ENCODE data around the gene USP13.
"Not testable (repeated sequence)": the region's sequence is repeated elsewhere in the genome, so short reads cannot be mapped to it uniquely, and the experiment has no call there.

USP13 gene

DNA sequence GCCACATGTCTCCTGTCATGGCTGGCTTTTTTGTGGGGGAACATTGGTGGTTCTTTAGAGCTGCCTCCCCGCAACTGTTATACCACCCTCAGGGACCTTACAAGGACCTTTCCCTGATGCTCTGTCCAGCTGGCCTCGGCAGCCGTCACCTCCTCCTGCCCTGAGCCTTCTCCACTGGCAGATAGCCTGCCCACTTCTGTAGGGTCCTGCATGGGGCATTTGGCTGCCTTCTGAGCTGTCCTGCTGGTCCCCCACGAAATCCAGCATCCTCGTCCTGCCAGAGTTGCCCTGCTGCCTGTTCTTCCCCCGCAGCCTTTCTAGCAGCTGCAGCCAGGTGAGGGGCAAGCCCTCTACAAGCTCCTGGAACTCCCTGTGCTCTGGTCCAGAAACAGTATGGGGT lies 86.2 kb downstream of the USP13 start:
- no peak for DNase-seq

DNA sequence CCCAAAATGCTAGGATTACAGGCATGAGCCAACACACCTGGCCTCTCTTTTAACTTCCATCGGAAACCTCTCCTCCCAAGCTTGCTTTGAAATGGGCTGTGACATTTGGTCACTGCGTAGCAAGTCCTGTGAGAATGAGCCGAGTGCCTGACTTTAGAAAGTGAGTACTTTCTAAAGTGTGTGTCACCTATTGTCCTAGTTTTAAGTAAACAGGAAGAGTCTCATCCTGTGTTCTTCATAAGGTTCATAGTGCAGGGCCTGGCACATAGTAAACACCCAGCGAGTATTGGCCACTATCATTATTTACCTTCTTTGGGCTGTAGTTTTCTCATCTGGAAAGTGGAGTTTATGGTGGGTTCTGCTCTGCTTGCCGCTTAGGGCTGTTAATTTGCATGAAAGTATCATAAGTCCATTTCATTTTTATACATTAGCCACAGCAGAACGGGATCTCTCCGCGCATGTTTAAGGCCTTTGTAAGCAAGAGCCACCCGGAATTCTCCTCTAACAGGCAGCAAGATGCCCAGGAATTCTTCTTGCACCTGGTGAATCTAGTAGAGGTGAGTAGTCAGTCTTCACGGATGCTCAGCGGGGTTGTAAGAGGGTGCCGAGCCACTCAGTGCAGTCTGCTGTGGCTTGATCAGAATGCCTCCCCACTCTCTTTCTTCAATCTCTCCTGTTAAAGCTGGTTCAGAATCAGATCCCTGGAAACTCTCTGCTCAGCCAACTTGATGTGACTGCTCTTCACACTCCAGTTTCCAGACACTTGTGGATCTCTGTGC lies 87.2 kb downstream of the USP13 start:
- no peak for DNase-seq

DNA sequence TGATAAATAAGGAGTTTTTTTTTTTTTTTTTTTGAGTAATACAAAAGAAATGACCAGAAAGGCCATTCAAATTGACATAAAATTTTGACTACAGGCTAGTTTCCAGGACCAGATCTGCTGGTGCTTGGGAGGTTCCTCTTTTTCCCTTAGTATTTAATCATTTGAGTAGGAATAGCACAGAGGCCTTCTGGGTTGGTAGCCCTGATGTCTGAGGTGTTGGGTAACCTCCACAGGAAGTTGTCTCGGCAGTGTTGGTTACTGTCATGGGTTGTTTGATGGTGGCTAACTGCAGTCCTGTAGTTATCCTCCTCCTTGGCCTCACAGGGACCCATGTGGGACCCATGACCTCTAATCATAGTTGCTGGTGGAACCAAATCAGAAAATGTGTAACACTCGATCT lies 91.1 kb downstream of the USP13 start:
- no peak for DNase-seq

DNA sequence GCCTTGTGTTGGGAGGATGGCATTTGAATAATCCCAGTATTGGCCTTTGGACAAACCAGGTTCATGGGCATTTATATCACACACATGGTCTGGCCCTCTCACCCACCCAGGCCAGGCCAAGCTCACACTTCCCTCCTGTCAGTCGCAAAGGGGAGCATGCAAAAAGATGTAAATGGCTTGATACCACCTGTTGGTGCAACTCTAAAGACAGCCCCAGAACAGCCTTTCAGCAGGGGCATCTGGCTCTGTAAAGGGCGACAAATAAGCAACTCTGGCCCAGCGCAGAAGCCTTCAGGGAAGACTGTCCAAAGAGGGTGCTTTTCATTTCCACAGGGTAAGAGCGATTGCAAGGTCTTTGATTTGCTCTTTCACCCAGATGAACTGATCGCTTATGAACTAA lies 91.8 kb downstream of the USP13 start:
- DNase-seq = no peak

DNA sequence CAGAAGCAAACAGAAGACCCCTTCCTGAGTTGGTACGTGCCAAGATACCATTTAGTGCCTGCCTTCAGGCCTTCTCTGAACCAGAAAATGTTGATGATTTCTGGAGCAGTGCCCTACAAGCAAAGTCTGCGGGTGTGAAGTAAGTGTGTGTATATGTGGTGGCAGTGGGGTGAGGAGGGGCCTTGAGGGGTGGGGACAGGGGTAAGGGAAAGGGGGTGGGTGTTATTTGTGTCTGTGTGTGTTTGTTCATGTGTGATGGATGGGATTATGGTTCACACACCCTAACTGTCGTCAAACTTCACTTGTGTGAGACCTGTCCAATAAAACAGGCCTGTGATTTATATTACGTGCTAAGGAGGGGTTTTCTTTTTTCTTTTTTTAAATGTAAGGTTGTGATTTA lies 92.2 kb downstream of the USP13 start:
- DNase-seq = no peak

DNA sequence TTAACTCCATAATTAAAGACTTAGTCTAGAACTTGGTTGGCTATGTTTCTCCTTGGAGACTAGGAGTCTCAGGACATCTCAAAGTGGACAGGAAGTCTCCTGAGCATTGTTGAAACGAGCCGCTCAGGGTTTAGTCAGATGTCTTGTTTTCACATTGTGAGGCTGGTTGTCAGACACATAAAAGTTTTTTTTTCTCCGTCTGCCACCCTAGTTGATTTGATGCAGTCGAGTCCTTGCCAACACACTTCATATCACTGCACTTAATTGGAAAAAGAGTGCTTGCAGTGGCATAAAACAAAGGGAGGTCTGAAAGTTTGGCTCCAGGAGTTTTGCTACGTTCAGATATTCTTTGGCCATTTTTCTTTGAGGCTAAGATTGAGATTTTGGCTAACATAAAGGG lies 92.9 kb downstream of the USP13 start:
- no peak for DNase-seq

DNA sequence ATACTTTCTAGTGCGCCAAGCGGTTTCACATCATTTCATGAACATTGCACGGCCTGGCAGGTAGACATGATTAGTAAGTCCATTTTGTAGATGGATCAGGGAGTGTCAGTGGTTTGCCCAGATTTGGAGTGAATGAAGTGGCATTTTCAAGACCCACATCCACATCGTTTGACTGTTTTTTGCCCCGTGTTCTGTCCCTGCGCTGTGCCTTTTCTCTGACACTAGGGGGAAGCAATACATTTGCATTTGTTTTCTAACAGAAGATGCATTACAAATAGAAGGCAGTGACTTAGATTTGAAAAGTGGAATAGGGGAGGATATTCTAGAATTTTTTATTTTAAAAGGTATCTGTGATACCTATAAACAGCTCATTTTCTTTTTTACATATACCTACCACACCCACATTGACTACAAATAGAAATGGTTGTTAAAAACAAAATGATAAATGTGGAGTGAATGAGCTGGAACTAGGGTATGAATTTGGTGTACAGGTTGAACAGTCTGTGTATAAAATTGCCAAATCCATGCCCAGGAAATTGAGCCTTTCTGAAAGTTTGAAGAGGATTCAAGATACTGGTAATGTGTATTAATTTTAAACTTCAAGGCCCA lies 98.0 kb downstream of the USP13 start:
- no peak for DNase-seq

DNA sequence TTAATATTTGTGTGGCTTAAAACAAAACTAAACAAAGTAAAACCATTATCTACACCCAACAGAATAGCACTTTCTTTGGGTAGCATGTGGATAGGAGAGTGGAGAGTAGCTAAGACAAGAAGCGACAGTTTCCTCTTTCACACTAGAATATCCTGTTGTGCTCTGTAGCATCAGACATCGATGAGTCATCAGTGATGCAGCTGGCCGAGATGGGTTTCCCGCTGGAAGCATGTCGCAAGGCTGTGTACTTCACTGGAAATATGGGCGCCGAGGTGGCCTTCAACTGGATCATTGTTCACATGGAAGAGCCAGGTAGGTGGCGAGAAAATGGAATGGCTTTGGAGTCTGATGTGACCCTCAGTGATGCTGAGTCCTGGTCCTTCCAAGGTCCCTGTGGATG lies 108.1 kb downstream of the USP13 start:
- no peak for DNase-seq

DNA sequence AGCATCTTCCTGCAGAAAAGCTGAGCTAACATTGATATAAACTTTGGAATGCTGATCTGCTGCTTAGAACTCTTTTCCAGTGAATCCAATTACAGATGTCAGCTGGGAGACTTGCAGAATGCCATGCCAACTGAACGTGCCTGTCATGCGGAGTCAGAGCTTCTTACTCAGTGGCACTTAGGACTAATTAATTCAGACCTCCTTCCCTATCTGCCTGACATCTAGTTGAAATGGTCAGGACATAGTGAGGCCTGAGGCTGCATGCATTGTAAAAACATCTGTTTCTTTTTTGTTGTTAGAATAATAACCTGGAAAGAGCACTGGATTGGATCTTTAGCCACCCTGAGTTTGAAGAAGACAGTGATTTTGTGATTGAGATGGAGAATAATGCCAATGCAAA lies 112.6 kb downstream of the USP13 start:
- DNase-seq = no peak

DNA sequence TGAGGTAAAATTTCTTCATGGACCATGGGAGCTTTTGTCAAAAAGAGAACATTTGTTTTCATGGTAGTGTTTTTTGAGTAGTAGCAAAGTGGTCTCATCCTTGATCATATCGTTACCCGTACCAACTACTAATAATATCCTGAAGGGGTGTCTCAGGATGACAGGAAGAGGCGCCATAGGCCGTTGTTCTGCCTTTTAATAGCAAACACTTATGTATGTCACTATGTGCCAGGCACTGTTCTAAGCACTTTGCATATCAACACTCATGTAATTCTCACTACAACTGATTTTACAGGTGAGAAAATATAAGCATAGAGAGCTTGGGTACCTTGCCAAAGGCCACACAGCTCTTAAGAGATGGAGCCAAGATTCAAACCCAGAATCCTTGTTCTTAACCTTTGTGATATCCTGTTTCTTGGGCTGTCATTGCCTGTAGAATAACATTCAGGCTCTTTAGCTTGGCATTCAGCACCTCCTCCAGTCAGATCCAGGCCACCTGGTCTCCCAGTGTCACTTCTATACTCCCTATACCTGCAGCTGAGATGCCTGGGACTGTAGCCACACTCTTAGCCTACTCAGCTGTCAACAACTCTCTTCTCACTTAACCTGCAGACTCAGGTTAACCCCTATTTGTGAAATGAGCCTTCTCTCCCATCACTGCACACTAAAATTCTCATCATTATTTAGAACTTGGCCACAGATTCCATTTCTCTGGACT lies 113.7 kb downstream of the USP13 start:
- DNase-seq = no peak

DNA sequence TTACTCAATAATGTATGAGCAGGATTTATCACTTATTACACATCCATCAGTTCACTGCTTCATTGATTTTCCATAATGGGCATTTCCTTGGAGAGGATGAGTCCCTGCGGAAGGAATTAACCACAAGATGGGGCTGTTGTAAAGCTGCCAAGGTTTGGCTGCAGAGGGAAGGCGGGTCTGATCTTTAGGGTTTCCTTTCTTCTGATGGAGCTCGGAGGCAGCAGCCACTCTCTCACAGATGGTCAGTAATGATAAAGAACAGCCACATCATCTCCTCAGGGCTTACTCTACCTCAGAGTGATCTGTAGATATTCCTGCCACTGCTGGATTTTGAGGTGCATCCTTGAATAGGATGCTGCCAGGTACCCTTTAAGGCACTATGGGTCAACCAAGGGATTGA lies 115.2 kb downstream of the USP13 start:
- DNase-seq = no peak

DNA sequence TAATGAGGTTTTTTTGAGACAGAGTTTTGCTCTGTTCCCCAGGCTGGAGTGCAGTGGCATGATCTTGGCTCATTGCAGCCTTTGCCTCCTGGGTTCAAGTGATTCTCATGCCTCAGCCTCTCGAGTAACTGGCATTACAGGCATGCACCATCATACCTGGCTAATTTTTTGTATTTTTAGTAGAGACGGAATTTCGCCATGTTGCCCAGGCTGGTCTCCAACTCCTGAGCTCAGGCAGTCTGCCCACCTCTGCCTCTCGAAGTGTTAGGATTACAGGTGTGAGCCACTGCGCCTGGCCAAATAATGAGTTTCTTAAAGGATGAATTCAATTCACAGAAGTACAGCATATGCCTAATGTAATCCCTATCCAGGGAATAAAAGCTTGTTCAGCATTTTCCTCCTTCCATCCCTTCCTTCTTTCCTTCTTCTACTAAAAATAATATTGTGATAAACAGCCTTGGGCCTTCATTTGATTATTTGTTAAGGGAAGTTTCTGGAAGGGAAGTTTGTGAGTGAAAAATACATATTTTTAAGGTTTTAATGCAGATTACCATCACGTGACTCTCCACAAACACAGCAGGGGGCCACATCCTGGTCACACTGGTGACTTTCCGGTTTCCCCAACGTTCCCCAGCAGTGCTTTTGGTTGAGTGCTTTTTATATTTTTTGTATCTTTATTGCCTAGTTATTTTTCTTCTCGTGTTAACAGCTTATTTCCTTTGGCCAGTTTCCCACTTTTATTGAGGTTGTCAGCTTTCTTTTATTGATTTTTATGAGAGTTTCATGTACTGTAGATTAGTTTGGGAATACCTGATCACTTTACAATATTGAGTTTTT lies 116.8 kb downstream of the USP13 start:
- no peak for DNase-seq

DNA sequence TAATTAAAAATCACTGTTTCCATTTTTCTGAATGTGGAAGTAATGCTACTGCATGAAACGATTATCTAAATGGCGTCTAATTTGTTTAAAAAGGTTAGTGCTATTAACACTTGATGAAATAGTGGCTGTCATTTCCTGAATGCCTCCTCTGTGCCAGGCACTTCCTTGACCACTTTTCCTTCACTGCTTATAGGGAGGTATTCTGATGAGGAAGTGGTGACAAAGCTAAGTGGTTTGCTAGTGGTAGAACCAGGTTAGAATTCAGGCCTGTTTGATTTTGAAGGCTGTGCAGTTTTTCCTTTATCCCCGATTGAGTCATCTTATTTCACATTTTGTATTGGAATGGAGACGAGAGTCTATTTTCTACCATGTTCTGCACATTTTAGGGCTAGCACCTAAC lies 119.0 kb downstream of the USP13 start:
- no peak for DNase-seq

DNA sequence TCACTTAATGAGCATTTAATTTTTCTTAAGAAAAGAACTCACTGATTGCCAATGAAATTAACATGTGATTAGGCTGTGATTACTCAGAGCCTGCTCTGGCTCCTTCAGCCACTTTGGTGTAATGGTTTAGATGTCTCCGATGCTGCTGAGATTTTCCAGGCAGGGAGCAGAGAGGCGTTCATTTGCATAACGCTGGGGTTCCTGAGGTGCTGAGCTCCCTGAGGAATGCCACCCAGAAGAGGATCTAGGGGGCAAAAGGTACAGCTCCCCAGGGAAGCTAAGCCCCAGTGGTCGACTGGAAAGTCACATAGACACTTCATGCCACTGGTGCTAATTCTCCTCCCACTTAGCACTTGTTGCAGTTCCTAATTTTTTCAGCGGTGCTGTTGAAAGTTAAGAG lies 119.5 kb downstream of the USP13 start:
- DNase-seq = no peak

DNA sequence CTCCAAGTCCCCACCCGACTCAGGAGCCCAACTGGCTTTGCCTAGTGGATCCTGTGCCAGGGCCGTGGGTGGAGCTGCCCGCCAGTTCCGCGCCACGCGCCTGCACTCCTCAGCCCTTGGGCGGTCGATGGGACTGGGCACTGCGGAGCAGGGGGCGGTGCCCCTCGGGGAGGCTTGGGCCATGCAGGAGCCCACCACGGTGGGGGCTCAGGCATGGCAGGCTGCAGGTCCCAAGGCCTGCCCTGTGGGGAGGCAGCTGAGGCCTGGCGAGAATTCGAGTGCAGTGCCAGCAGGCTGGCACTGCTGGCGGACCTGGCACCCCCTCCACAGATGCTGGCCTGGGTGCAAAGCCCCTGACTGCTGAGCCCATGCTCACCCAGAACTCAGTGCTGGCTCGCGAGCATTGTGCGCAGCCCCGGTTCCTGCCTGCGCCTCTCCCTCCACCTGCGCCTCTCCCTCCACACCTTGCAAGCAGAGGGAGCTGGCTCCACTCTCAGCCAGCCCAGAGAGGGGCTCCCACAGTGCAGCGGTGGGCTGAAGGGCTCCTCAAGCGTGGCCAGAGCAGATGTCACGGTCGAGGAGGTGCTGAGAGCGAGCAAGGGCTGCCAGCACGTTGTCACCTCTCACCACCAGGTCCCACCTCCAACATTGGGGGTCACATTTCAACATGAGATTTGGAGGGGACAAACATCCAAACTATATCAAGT lies 122.7 kb downstream of the USP13 start:
- no peak for DNase-seq

DNA sequence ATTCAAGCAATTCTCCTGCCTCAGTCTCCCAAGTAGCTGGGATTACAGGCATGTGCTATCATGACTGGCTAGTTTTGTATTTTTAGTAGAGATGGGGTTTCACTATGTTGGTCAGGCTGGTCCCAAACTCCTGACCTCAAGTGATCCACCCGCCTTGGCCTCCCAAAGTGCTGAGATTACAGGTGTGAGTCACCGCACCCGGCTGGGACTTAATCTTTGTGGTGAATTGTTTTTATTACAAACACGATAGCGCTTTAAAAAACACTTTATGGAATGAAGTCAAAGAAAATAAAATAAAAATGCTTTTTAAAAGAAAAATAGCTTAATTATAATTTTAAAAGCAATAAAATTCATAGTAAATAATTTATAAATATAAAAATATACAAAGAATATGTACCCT lies 130.0 kb downstream of the USP13 start:
- not testable (repeated sequence) for DNase-seq

DNA sequence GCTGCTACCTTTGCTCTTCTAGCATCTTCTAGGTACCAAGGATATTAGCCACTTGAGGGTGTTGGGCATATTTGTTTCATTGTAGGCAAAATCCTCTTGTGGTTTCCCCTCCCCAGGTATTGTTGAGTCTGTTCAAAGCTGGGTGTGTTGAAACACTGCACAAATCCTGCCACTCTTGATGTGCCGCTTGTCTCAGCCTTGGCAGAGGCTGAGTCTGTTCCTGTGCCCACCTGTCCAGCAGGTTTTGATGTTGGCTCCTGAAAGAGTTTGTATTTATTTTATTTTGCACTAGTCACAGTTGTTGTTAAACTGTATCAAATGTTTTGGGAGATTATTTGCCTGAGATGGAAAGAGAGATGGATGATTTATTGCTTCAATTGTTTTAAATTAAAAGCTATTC lies 136.2 kb downstream of the USP13 start:
- no peak for DNase-seq

DNA sequence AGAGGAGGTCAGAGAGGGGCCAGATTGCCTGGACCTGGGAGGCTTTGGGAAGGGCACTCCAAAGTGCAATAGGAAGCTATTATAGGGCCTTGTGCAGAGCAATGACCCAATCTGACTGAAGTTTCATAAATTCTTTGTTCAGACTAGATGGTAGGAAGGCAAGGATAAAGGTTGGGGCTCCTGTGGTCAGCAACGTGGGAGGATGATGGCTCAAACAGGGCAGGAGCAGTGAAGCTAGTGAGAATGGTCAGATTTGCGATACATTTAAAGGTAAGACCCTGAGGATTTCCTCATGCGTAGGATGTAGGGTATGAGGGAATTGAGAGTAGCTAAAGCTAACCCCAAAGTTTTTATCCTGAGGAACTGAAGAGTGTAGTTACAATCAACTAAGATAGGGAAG lies 139.0 kb downstream of the USP13 start:
- DNase-seq = no peak

DNA sequence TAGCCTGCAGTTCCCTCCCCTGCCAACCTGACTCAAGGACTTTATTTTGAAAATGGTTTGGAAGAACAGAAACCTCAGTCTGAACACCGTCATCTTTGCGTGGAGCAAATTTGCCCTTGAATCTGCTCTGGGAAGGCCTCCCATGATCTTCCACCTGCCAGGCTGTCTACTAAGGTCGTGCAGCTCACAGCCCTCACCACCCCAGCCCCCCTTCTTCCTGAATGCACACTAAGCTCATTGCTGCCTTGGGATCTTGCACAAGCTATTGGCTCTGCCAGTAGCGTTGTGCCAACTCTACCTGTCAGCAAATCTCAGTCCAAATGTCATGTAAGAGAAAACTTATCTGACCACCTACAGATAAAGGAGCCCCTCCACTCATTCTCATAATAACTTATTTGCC lies 141.5 kb downstream of the USP13 start:
- DNase-seq = no peak

DNA sequence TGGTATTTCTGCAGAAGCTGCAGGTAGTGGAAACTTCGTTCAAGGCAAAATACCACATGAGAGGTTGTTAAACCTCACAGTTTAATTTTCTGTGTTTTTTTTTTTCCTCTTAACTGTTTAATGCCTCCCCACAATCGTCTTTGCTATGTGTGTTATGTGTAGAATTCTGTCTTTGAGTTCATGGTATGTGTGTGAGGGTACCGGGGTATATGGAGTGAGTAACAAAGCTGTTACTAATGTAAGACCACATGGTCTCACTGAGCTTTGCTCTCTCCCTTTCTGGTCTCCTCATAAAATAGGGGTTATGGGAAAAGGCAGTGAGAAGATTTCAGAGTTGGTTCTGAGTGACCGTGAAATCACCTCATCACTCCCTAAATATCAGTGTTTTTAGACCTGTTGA lies 143.6 kb downstream of the USP13 start:
- no peak for DNase-seq

DNA sequence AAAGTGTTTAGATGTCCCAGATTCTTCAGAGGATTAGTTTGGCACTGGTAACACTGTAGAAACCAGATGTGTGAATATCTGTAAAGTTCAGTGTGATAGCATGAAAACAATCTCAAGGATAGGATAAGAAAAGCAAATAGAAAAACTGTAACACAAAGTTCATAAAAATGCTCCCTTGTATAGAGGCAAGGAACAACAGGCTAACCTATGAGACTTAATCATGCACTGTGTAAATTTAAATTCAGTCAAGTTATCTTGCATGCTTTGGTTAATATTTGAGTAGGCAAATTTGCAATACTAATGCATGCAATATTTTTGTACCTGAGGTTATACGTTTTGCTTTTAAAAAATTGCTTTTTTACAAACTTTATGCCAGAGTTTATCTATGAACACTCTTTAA lies 144.4 kb downstream of the USP13 start:
- DNase-seq = no peak

DNA sequence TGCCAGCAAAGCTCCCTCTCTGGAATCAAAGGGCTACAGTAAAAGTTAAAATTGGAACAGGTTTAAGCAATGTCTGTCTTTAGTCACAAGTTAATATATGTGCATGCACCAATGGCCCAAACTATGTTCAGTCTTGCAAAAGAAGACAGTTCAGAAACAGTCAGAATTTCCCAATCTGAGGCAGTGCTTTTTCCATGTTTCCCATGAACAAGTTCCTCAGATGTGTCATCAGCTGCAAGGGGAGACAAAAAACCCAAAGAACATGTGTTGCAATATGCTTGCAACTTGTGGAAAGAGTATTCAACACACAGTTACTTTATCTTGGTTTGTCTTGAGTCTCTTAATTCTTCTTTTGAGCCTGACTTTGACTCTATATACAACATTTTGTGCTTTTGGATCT lies 148.4 kb downstream of the USP13 start:
- DNase-seq = no peak

DNA sequence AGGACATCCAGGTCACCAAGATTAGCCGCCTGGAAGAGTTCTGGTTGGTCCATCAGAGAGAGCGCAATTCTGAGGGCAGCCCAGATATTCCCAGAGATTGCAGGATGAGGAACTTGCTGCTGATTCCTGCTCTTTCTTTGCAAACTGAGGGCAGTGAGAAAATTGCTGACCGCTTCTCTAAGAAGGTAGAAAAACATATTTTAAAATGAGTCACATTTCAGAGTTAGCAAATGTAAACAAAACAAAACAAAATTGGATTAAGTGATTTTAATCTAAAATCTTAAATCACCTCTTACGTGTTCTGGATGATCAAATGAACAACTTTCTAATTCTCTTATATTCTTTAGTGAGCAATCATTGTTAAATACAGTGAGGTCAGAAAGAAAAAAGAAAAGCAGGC lies 149.0 kb downstream of the USP13 start:
- no peak for DNase-seq
